ENCODE results near the gene SPAG6.
"Not testable (repeated sequence)": the region's sequence is repeated elsewhere in the genome, so short reads cannot be mapped to it uniquely, and the experiment has no call there.

The SPAG6 gene

GRCh38 chr10:22389856-22390589 is 44.7 kb downstream of the SPAG6 start:
- Histone ChIP-seq H3K27ac (ENCODE audit: insufficient read depth, low read length, poor library complexity, severe bottlenecking) (no peak overlapping the region), H3K36me3 (ENCODE audit: control insufficient read depth, insufficient read depth, low read length) (no peaks in the 10 kb centered on the region), H3K4me1 (ENCODE audit: control insufficient read depth, insufficient read depth, low read length, poor library complexity, severe bottlenecking) (no peaks in the 10 kb centered on the region), H3K4me3 (ENCODE audit: insufficient read depth, low read depth, low read length, poor library complexity, severe bottlenecking) (no peak overlapping the region), H3K9me3 (ENCODE audit: control insufficient read depth, low read length) (no peaks in the 10 kb centered on the region), H3K27me3 (replicated peaks; ENCODE audit: control insufficient read depth, insufficient read depth, low read length, poor library complexity, severe bottlenecking) (no peaks in the 10 kb centered on the region)
- DNase-seq = no peak

DNA sequence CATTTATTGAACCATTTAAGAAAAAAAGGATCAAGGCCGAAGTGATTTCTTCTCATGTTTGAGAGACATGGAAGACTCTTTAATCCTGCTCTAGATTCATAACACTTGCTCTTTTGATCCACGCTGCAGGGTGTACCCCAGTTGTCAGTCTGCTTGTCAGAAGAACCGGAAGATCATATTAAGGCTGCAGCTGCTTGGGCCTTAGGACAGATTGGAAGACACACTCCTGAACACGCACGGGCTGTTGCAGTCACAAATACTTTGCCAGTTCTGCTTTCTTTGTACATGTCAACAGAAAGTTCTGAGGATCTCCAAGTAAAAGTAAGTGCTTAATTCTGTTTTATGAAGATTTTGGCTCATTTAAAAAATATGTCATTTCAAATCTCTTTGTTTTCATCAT is 46.3 kb downstream of the SPAG6 start:
- Histone ChIP-seq H3K4me1 (ENCODE audit: control insufficient read depth, insufficient read depth, low read length, poor library complexity, severe bottlenecking) (no peaks in the 10 kb centered on the region), H3K9me3 (ENCODE audit: control insufficient read depth, low read length) (no peaks in the 10 kb centered on the region), H3K27me3 (replicated peaks; ENCODE audit: control insufficient read depth, insufficient read depth, low read length, poor library complexity, severe bottlenecking) (no peaks in the 10 kb centered on the region), H3K27ac (ENCODE audit: insufficient read depth, low read length, poor library complexity, severe bottlenecking) (no peak overlapping the region), H3K36me3 (ENCODE audit: control insufficient read depth, insufficient read depth, low read length) (no peaks in the 10 kb centered on the region), H3K4me3 (ENCODE audit: insufficient read depth, low read depth, low read length, poor library complexity, severe bottlenecking) (no peak overlapping the region)
- no peak for DNase-seq

DNA sequence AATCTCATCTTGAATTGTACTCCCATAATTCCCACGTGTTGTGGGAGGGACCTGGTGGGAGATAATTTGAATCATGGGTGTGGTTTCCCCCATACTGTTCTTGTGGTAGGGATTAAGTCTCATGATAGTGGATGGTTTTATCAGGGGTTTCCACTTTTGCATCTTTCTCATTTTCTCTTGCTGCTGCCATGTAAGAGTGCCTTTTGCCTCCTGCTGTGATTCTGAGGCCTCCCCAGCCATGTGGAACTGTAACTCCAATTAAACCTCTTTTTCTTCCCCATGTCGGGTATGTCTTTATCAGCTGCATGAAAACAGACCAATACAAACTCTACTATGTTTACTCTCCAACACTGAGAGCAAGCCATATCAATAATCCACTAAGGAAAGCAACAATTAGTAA is 50.9 kb downstream of the SPAG6 start:
- H3K4me1 ChIP-seq (ENCODE audit: control insufficient read depth, insufficient read depth, low read length, poor library complexity, severe bottlenecking); H3K9me3 ChIP-seq (ENCODE audit: control insufficient read depth, low read length); H3K36me3 ChIP-seq (ENCODE audit: control insufficient read depth, insufficient read depth, low read length); DNase-seq; H3K27me3 ChIP-seq (replicated peaks; ENCODE audit: control insufficient read depth, insufficient read depth, low read length, poor library complexity, severe bottlenecking); H3K27ac ChIP-seq (ENCODE audit: insufficient read depth, low read length, poor library complexity, severe bottlenecking); H3K4me3 ChIP-seq (ENCODE audit: insufficient read depth, low read depth, low read length, poor library complexity, severe bottlenecking): not testable (repeated sequence)

DNA sequence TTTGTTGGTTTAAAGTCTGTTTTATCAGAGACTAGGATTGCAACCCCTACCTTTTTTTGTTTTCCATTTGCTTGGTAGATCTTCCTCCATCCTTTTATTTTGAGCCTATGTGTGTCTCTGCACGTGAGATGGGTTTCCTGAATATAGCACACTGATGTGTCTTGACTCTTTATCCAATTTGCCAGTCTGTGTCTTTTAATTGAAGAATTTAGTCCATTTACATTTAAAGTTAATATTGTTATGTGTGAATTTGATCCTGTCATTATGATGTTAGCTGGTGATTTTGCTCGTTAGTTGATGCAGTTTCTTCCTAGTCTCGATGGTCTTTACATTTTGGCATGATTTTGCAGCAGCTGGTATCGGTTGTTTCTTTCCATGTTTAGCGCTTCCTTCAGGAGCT is 61.6 kb downstream of the SPAG6 start:
- DNase-seq; H3K27me3 ChIP-seq (replicated peaks; ENCODE audit: control insufficient read depth, insufficient read depth, low read length, poor library complexity, severe bottlenecking); H3K4me3 ChIP-seq (ENCODE audit: insufficient read depth, low read depth, low read length, poor library complexity, severe bottlenecking); H3K36me3 ChIP-seq (ENCODE audit: control insufficient read depth, insufficient read depth, low read length); H3K9me3 ChIP-seq (ENCODE audit: control insufficient read depth, low read length); H3K4me1 ChIP-seq (ENCODE audit: control insufficient read depth, insufficient read depth, low read length, poor library complexity, severe bottlenecking); H3K27ac ChIP-seq (ENCODE audit: insufficient read depth, low read length, poor library complexity, severe bottlenecking): not testable (repeated sequence)

GRCh38 chr10:22410394-22410793 is 65.1 kb downstream of the SPAG6 start:
- H3K9me3 ChIP-seq (ENCODE audit: control insufficient read depth, low read length) = no peaks in the 10 kb centered on the region
- H3K27me3 ChIP-seq (replicated peaks; ENCODE audit: control insufficient read depth, insufficient read depth, low read length, poor library complexity, severe bottlenecking) = no peaks in the 10 kb centered on the region
- H3K27ac ChIP-seq (ENCODE audit: insufficient read depth, low read length, poor library complexity, severe bottlenecking) = no peak overlapping the region
- no peaks in the 10 kb centered on the region for H3K4me1 ChIP-seq (ENCODE audit: control insufficient read depth, insufficient read depth, low read length, poor library complexity, severe bottlenecking)
- H3K36me3 ChIP-seq (ENCODE audit: control insufficient read depth, insufficient read depth, low read length) = no peaks in the 10 kb centered on the region
- DNase-seq = no peak
- no peak overlapping the region for H3K4me3 ChIP-seq (ENCODE audit: insufficient read depth, low read depth, low read length, poor library complexity, severe bottlenecking)

- H3K9me3 ChIP-seq (ENCODE audit: control insufficient read depth, low read length) = no peaks in the 10 kb centered on the region
- H3K4me3 ChIP-seq (ENCODE audit: insufficient read depth, low read depth, low read length, poor library complexity, severe bottlenecking) = no peak overlapping the region
- H3K27me3 ChIP-seq (replicated peaks; ENCODE audit: control insufficient read depth, insufficient read depth, low read length, poor library complexity, severe bottlenecking) = no peaks in the 10 kb centered on the region
- no peak for DNase-seq
- no peak overlapping the region for H3K27ac ChIP-seq (ENCODE audit: insufficient read depth, low read length, poor library complexity, severe bottlenecking)
- H3K4me1 ChIP-seq (ENCODE audit: control insufficient read depth, insufficient read depth, low read length, poor library complexity, severe bottlenecking) = no peaks in the 10 kb centered on the region
- H3K36me3 ChIP-seq (ENCODE audit: control insufficient read depth, insufficient read depth, low read length) = no peaks in the 10 kb centered on the region
Measured at GRCh38 chr10:22410846-22411245, 65.5 kb downstream of the SPAG6 start.

DNA sequence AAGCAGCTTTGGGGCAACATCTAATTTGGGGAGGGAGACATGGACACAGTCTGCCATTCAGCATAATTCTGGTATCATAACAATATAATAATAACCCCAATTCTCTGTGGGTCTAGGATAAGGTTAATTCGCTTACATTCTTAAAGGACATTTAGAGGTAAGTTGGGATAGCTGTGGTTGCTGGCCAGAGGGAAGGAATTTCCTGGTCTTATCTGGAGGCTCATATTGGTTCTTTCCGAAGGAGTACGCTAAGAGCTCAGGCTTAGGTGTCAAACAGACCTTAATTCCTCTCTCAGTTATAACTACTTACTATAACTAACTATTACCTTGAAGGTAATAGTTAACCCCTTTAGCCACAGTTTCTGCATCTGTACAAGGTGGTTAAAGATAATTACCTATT is 68.8 kb downstream of the SPAG6 start:
- Histone ChIP-seq H3K36me3 (ENCODE audit: control insufficient read depth, insufficient read depth, low read length) (no peaks in the 10 kb centered on the region), H3K4me3 (ENCODE audit: insufficient read depth, low read depth, low read length, poor library complexity, severe bottlenecking) (no peak overlapping the region), H3K27ac (ENCODE audit: insufficient read depth, low read length, poor library complexity, severe bottlenecking) (no peak overlapping the region), H3K9me3 (ENCODE audit: control insufficient read depth, low read length) (no peaks in the 10 kb centered on the region), H3K27me3 (replicated peaks; ENCODE audit: control insufficient read depth, insufficient read depth, low read length, poor library complexity, severe bottlenecking) (no peaks in the 10 kb centered on the region), H3K4me1 (ENCODE audit: control insufficient read depth, insufficient read depth, low read length, poor library complexity, severe bottlenecking) (no peaks in the 10 kb centered on the region)
- no peak for DNase-seq

DNA sequence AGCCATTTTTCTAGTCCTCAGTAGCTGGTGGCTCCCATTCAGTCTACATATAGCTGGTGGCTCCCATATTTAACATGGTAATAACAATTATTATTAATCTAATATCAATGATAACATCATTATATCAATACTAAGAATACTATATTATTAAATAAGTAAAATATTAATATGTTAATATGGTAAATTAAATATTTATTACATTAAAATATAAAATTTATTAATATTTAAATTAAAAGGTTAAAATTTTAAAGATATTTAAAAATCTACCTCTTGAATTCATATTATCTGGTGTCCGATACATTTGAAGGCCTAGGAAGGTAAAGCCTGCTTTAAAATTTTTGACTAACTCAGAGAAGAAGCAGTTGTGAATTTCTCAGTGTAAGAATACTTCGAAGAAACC is 69.8 kb downstream of the SPAG6 start:
- H3K36me3 ChIP-seq (ENCODE audit: control insufficient read depth, insufficient read depth, low read length) = no peaks in the 10 kb centered on the region
- H3K9me3 ChIP-seq (ENCODE audit: control insufficient read depth, low read length) = no peaks in the 10 kb centered on the region
- H3K4me1 ChIP-seq (ENCODE audit: control insufficient read depth, insufficient read depth, low read length, poor library complexity, severe bottlenecking) = no peaks in the 10 kb centered on the region
- H3K27me3 ChIP-seq (replicated peaks; ENCODE audit: control insufficient read depth, insufficient read depth, low read length, poor library complexity, severe bottlenecking) = no peaks in the 10 kb centered on the region
- no peak overlapping the region for H3K27ac ChIP-seq (ENCODE audit: insufficient read depth, low read length, poor library complexity, severe bottlenecking)
- no peak for DNase-seq
- H3K4me3 ChIP-seq (ENCODE audit: insufficient read depth, low read depth, low read length, poor library complexity, severe bottlenecking) = no peak overlapping the region

- Histone ChIP-seq H3K27ac (ENCODE audit: insufficient read depth, low read length, poor library complexity, severe bottlenecking) (no peak overlapping the region), H3K27me3 (replicated peaks; ENCODE audit: control insufficient read depth, insufficient read depth, low read length, poor library complexity, severe bottlenecking) (no peaks in the 10 kb centered on the region), H3K9me3 (ENCODE audit: control insufficient read depth, low read length) (no peaks in the 10 kb centered on the region), H3K4me3 (ENCODE audit: insufficient read depth, low read depth, low read length, poor library complexity, severe bottlenecking) (no peak overlapping the region), H3K36me3 (ENCODE audit: control insufficient read depth, insufficient read depth, low read length) (no peaks in the 10 kb centered on the region), H3K4me1 (ENCODE audit: control insufficient read depth, insufficient read depth, low read length, poor library complexity, severe bottlenecking) (no peaks in the 10 kb centered on the region)
- no peak for DNase-seq
Measured at GRCh38 chr10:22417736-22418268, 72.5 kb downstream of the SPAG6 start.

DNA sequence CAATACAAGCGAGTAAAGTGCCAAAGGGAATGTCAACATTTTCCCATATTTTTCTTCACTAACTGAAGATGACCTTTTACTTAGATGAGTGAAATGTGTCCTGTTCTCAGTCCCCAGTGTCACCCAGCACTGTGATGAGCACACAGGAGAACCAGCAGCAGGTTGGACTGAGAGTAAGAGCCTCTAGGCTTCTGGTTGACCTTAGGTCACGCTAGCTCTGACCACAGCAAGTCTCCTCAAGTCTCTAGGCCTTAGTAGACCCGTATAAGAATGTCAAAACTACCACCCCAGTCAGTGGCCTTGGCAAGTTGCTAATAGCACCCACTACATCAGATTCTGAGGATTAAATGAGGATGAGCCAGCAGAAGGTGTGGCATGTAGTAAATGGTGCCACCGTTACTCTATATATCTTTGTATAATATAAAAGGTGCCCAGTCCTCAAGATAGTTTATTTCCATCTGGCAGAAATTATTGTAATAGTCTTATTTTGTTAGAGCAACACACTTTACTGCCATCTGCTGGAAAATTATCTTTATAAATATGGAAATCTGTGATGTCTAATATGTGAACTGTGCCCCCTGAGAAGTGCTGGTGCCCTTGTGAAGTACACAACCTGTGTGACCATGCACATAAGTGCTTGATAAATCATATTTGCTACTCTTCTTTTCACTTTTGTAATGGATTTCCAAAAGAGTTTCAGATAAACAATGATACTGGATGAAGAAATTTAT is 75.7 kb downstream of the SPAG6 start:
- no peak overlapping the region for H3K27ac ChIP-seq (ENCODE audit: insufficient read depth, low read length, poor library complexity, severe bottlenecking)
- H3K4me1 ChIP-seq (ENCODE audit: control insufficient read depth, insufficient read depth, low read length, poor library complexity, severe bottlenecking) = no peaks in the 10 kb centered on the region
- H3K27me3 ChIP-seq (replicated peaks; ENCODE audit: control insufficient read depth, insufficient read depth, low read length, poor library complexity, severe bottlenecking) = no peaks in the 10 kb centered on the region
- H3K36me3 ChIP-seq (ENCODE audit: control insufficient read depth, insufficient read depth, low read length) = no peaks in the 10 kb centered on the region
- no peaks in the 10 kb centered on the region for H3K9me3 ChIP-seq (ENCODE audit: control insufficient read depth, low read length)
- H3K4me3 ChIP-seq (ENCODE audit: insufficient read depth, low read depth, low read length, poor library complexity, severe bottlenecking) = no peak overlapping the region
- DNase-seq = no peak

All from effector memory CD4-positive, alpha-beta T cell (primary cell).